GM12864 (cell line): Measurements from ENCODE around the gene C9orf43.
"Not testable (repeated sequence)": the region's sequence is repeated elsewhere in the genome, so short reads cannot be mapped to it uniquely, and the experiment has no call there.

Experiments used
- DNase-seq: peaks from one replicate; pipeline ENCODE4 v3.0.0-alpha.2; 2011; ENCODE audit warnings: low read depth
- H3K4me3 ChIP-seq: 2 replicates; pipeline ENCODE4 v1.5.1; 2011; ENCODE audit warnings: mild to moderate bottlenecking, low read depth, low read length, control low read depth
- TF ChIP-seq, protein P1 (sequence below): IDR thresholded peaks from 2 replicates; pipeline ENCODE4 v1.5.1; 2011; ENCODE audit warnings: low read depth, mild to moderate bottlenecking, moderate library complexity, low read length, control low read depth, inconsistent platforms; ENCODE audit errors: missing control alignments

The C9orf43 gene

DNA sequence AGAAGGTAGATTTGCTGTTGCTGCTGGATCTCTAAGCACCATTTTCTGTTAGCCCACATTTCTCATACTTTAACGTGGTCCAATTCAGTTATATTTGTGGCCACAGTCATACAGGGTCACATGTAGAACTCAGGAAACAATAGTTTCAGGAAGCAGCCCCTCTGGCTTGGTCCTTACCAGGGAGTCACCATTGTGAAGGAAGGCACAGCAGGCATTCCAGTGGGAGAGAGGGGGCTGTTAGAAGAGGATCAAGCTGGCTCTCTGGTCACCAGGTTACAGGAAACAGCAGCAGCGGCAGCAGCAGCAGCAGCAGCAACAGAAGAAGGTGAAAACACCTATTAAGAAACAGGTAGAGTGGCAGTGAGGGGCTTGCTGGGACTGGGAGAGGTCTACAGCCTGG lies 14.5 kb downstream of the C9orf43 start:
- DNase-seq, result no peak
- TF ChIP-seq, protein P1, sequence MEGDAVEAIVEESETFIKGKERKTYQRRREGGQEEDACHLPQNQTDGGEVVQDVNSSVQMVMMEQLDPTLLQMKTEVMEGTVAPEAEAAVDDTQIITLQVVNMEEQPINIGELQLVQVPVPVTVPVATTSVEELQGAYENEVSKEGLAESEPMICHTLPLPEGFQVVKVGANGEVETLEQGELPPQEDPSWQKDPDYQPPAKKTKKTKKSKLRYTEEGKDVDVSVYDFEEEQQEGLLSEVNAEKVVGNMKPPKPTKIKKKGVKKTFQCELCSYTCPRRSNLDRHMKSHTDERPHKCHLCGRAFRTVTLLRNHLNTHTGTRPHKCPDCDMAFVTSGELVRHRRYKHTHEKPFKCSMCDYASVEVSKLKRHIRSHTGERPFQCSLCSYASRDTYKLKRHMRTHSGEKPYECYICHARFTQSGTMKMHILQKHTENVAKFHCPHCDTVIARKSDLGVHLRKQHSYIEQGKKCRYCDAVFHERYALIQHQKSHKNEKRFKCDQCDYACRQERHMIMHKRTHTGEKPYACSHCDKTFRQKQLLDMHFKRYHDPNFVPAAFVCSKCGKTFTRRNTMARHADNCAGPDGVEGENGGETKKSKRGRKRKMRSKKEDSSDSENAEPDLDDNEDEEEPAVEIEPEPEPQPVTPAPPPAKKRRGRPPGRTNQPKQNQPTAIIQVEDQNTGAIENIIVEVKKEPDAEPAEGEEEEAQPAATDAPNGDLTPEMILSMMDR, result no peak
- H3K4me3 ChIP-seq, result no peak overlapping the region

DNA sequence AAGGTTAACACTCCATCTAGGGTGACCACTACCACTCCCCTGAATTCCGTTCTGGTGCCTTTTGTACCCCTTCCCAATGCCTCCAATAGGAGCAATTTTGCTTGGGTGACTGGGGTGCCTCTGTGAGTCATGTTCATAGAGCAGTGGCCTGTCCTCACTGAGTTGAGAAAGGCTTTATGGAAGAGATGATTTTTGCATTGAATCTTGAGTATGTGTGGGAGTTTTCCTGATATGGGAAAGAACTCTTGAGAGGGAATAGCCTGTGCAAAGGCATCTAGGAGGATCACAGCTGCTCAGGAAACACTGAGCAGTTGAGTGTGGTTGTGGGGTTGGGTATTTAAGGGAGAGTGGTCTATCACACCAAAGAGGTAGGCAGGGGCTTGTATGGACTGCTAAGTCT lies 16.2 kb downstream of the C9orf43 start:
- no peak for DNase-seq
- no peak overlapping the region for H3K4me3 ChIP-seq
- TF ChIP-seq, protein P1, result no peak

DNA sequence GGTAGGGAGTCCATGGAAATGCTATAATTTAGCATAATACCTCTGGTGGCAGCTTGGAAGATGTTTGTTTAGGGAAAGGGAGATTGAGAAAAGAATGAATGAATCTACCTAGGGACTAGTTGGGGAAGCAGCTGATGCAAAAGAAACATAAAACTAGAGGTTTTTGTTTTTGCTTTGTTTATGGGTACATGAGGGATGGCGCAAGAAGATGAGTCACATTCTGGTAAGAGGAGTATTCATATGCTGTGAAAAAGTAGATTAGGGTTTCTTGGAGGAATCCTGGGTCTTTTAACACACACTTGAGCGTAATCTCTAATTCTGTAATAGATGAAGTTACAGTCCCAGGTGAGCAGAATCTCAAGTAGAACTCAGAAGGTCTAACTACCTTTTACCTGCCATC lies 17.1 kb downstream of the C9orf43 start:
- no peak overlapping the region for H3K4me3 ChIP-seq
- TF ChIP-seq, protein P1, result no peak
- DNase-seq, result no peak

DNA sequence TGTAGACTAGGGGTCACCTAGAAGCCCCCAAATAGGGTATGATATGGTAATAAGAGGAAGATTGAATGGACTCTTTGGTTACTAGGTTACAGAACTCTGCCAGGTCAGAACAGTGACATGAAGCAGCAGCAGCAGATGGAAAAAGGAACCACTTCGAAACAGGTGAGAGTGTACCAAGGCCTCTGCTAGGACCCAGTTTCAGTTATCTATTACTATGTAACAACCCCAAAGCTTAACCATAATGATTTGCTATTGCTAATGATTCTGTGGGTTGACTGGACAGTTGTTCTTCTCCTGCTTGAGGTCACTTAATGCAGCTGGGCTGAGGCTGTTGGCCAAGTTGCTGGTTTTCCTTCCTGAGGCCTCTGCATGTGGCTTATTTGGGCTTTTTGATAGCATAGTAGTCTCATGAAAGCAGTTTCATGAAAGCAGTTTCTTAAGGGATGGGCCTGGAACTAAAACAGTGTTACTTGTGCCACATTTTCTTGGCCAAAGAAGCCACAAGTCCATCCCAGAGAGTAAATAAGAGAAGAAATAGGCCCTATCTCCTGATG lies 17.6 kb downstream of the C9orf43 start:
- TF ChIP-seq, protein P1, result no peak
- no peak for DNase-seq
- no peak overlapping the region for H3K4me3 ChIP-seq

DNA sequence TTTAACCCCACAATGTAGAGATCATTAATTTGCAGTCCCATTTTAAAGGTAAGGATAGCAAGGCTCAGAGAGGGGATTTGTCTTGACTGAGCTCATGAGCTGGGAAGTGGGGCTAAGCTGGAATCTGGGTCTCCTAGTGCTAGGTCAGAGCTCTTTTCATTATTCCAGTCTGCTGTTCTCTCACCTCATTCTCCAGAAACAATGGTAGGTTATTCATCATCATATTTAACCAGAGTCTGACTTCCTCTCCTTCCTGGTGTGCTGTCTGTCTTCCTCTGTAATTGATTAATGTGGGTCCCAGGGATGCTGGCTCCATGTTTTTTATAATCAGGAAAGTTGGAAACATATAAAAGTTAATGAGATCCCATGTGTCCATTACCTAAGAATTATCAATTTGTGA lies 20.6 kb downstream of the C9orf43 start:
- TF ChIP-seq, protein P1, result no peak
- DNase-seq, result no peak
- H3K4me3 ChIP-seq, result no peak overlapping the region

DNA sequence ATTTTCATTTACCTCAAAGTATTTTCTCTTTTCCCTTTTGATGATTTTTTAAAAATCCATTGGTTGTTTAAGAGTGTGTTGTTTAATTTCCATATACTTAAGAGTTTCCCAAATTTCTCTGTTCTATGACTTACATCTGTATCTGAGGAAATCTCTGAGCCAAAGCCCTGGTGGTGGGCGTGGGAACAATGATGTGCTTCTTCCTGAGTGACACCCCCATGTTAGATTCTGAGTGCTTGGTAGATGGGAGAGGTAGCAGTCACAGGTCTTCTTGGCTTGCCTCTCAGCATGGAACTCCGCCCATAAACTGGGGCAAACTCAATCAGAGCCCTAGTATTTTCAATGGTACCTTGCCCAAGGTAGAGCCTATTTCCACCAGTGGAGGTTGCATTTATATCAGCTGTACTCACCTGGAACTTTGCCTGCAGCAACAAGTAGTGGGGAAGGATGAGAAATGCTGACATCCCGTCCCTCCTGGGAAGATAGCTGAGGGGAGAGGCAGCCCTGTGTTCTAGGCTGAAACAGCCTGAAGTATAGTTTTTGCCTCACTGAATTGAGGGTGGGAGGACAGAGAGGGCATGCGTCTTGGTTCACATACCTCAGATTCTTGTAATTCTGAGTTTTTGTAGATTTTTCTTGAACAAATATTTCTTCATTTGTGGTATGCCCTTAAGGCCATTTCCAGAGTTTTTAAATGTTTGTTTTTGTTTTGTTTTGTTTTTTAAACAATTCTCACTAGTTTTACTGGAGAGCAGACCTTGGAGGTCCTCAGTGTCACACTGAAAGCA lies 26.4 kb downstream of the C9orf43 start:
- no peak for DNase-seq

DNA sequence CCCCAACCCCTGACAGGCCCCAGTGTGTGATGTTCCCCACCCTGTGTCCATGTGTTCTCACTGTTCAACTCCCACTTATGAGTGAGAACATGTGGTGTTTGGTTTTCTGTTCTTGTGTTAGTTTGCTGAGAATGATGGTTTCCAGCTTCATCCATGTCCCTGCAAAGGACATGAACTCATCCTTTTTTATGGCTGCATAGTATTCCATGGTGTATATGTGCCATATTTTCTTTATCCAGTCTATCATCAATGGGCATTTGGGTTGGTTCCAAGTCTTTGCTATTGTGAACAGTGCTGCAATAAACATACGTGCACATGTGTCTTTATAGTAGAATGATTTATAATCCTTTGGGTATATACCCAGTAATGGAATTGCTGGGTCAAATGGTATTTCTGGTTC lies 27.2 kb downstream of the C9orf43 start:
- not testable (repeated sequence) for H3K4me3 ChIP-seq, DNase-seq

More for the DNA sequence above, 26.4 kb downstream of the C9orf43 start:
- TF ChIP-seq, protein P1, result no peak
- no peak overlapping the region for H3K4me3 ChIP-seq
